Left ventricle myocardium inferior (tissue), 1 donor: Measurements from ENCODE around the gene PCDHB11. TPM values are rescaled to one million over a fixed set of nuclear protein-coding genes. Genes with fewer than 3 reads are reported as not detected.
"Not testable (repeated sequence)": the region's sequence is repeated elsewhere in the genome, so short reads cannot be mapped to it uniquely, and the experiment has no call there.

Experiments used
- DNase-seq: peaks from one replicate; pipeline ENCODE4 v3.0.0-alpha.2; 2020
- H3K27ac ChIP-seq: fragments of 200-600 bp; replicated peaks from 2 replicates; pipeline ENCODE4 v1.8.0; 2021
- H3K27me3 ChIP-seq: fragments of 200-600 bp; 2 replicates; pipeline ENCODE4 v1.8.0; 2021; ENCODE audit warnings: low read depth
- H3K36me3 ChIP-seq: fragments of 200-600 bp; 2 replicates; pipeline ENCODE4 v1.8.0; 2021
- H3K4me1 ChIP-seq: fragments of 200-600 bp; 2 replicates; pipeline ENCODE4 v1.8.0; 2021
- H3K4me3 ChIP-seq: fragments of 200-600 bp; 2 replicates; pipeline ENCODE4 v1.8.0; 2021; ENCODE audit warnings: mild to moderate bottlenecking, moderate library complexity
- H3K9me3 ChIP-seq: fragments of 200-600 bp; replicated peaks from 2 replicates; pipeline ENCODE4 v1.8.0; 2021
- intact Hi-C: fragments of 100-400 bp; cut with micrococcal nuclease; formaldehyde crosslinking; loops from one replicate; pipeline ENCODE4 v1.11.0; 2022
- total RNA-seq: library from RNA; stranded (reverse); fragmentation: NEBNext Ultra II Directional; extraction: Animal tissue kit (Norgen Biotek cat#: 25700); gene quantifications from one replicate; pipeline ENCODE4 v1.2.1, GENCODE V29; 2021
- TF ChIP-seq, protein P1 (sequence below): fragments of 200-600 bp; IDR thresholded peaks from 2 replicates; pipeline ENCODE4 v1.8.0; 2021; ENCODE audit warnings: antibody characterized with exemption, mild to moderate bottlenecking, borderline replicate concordance
- donor health status: DM: no; HTN: yes; CAD: no; lungs with severe emphysema.

The PCDHB11 gene
- total RNA-seq, 1 donor from 2014 or later = 0.77 TPM

DNA sequence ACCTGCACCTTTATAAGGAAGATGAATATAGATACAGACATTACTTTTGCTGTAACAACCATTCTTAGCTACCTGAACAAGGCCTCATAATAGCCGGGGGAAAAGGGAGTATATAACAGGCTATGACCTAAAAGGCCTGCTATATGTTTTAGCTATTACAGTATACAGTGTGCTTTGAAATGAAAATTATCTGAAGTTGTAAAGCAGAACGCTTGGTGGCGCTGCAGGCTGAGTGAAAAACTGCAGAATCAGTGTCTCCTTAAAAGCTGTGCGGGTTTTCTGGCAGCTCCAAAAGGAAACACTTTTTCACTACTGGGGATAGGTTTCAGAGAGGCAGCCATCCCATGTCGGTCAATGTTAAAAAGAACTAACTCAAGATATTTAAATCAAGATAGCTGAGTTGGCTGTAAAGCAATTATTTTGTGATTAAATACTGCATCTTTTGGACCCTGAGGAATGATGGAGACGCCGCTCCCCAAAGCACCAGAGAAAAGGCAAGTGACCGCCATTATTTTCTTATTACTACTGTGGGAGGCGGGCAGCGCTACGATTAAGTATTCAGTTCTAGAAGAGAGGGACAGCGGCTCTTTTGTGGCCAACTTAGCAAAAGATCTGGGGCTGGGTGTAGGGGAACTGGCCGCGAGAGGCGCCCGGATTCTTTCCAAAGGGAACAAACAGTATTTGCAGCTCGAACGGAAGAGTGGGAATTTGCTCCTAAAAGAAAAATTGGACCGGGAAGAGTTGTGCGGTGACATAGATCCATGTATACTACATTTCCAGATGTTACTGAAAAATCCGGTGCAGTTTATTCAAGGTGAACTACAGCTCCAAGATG lies 43.7 kb upstream of the PCDHB11 start:
- no peaks in the 10 kb centered on the region for H3K36me3 ChIP-seq
- TF ChIP-seq, protein P1, sequence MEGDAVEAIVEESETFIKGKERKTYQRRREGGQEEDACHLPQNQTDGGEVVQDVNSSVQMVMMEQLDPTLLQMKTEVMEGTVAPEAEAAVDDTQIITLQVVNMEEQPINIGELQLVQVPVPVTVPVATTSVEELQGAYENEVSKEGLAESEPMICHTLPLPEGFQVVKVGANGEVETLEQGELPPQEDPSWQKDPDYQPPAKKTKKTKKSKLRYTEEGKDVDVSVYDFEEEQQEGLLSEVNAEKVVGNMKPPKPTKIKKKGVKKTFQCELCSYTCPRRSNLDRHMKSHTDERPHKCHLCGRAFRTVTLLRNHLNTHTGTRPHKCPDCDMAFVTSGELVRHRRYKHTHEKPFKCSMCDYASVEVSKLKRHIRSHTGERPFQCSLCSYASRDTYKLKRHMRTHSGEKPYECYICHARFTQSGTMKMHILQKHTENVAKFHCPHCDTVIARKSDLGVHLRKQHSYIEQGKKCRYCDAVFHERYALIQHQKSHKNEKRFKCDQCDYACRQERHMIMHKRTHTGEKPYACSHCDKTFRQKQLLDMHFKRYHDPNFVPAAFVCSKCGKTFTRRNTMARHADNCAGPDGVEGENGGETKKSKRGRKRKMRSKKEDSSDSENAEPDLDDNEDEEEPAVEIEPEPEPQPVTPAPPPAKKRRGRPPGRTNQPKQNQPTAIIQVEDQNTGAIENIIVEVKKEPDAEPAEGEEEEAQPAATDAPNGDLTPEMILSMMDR = peak; percentile 14
- intact Hi-C loops = no loop called here

GRCh38 chr5:141157356-141157755 lies 42.1 kb upstream of the PCDHB11 start:
- H3K27me3 ChIP-seq = peaks cover 70% of the 10 kb centered on the region
- H3K27ac ChIP-seq, H3K4me3 ChIP-seq, intact Hi-C loops, H3K4me1 ChIP-seq, DNase-seq, H3K36me3 ChIP-seq: not testable (repeated sequence)
- peaks cover 80% of the 10 kb centered on the region for H3K9me3 ChIP-seq

More for the DNA sequence above, 43.7 kb upstream of the PCDHB11 start:
- H3K9me3 ChIP-seq = peaks cover 86% of the 10 kb centered on the region
- peaks cover 86% of the 10 kb centered on the region for H3K27me3 ChIP-seq
- no peak for DNase-seq
- H3K27ac ChIP-seq = no peak overlapping the region
- peak overlapping the region; percentile 19 for H3K4me3 ChIP-seq
- no peaks in the 10 kb centered on the region for H3K4me1 ChIP-seq

DNA sequence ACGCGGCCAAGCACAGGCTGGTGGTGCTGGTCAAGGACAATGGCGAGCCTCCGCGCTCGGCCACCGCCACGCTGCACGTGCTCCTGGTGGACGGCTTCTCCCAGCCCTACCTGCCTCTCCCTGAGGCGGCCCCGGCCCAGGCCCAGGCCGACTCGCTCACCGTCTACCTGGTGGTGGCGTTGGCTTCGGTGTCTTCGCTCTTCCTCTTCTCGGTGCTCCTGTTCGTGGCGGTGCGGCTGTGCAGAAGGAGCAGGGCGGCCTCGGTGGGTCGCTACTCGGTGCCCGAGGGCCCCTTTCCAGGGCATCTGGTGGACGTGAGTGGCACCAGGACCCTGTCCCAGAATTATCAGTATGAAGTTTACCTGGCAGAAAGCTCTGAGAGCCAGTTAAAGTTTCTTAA lies 41.5 kb upstream of the PCDHB11 start:
- not testable (repeated sequence) for DNase-seq

DNA sequence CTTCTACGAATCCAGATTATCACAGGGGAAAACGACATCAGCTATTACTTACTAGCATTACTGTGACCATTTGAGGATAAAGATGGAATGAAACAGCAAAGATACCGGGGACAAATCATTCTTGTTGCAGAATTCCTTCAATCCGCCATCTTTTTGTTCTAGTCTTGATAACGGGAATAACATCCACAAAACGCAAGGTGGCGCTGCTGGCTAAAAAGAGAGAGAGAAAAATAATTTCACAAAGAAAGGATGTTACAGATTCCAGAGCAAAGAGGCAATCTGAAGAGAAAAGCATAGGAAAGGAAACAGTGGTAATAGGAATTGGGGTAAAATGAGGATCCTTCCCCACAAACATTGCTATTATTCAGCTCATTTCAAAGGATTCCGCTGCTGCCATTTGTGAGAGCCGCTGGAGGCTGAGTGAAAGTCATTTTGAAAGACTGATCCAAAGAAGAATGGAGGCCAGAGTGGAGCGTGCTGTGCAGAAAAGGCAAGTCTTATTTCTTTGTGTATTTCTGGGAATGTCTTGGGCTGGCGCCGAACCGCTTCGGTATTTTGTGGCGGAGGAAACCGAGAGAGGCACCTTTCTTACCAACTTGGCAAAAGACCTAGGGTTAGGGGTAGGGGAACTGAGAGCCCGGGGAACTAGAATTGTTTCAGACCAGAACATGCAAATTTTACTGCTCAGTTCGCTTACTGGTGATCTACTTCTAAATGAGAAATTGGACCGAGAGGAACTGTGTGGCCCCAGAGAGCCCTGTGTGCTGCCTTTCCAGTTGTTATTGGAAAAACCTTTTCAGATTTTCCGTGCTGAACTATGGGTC lies 26.8 kb upstream of the PCDHB11 start, which contains the start of gene PCDHB7:
Gene PCDHB7 (plus strand): TSS at position 264 of the 824 bp plus-strand sequence. CDS start 192 bp downstream, at position 456.
- intact Hi-C loops = no loop called here
- H3K4me1 ChIP-seq = no peaks in the 10 kb centered on the region
- H3K36me3 ChIP-seq = peaks cover 8% of the 10 kb centered on the region
- no peak for DNase-seq
- H3K4me3 ChIP-seq = peak within 1 kb of the TSS; percentile 46
- H3K27me3 ChIP-seq = peaks cover 76% of the 10 kb centered on the region
- TF ChIP-seq, protein P1 = peak; percentile 56
- no peak within 1 kb of the TSS for H3K27ac ChIP-seq
- peaks cover 58% of the 10 kb centered on the region for H3K9me3 ChIP-seq

More for the DNA sequence above, 41.5 kb upstream of the PCDHB11 start:
- H3K27ac ChIP-seq, H3K4me3 ChIP-seq, H3K36me3 ChIP-seq, H3K4me1 ChIP-seq, intact Hi-C loops: not testable (repeated sequence)
- H3K27me3 ChIP-seq = peaks cover 64% of the 10 kb centered on the region
- peaks cover 80% of the 10 kb centered on the region for H3K9me3 ChIP-seq

GRCh38 chr5:141174291-141175104 lies 24.9 kb upstream of the PCDHB11 start:
- peaks cover 72% of the 10 kb centered on the region for H3K9me3 ChIP-seq
- DNase-seq, H3K27ac ChIP-seq, intact Hi-C loops, H3K4me3 ChIP-seq, H3K36me3 ChIP-seq, H3K4me1 ChIP-seq: not testable (repeated sequence)
- peaks cover 77% of the 10 kb centered on the region for H3K27me3 ChIP-seq

DNA sequence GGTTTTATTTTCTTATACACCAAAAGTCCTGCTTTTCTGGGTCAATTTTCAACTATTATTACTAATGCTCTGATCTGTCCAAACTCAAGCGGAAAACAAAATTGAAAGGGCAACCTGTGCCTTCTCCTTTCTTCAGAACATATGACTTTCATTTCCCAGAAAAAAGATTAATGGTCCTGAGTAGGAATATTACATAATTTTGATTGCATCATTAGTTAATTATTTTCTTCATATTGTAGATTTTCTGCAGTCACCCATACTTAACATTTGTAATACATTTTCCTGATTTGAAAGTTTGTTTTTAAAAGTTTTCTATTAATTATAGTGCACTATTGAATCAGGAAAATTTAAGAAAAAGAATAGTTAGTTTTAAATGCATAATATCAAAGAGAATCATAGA lies 23.5 kb upstream of the PCDHB11 start:
- DNase-seq = no peak
- peaks cover 85% of the 10 kb centered on the region for H3K9me3 ChIP-seq
- H3K27ac ChIP-seq = no peak overlapping the region
- H3K27me3 ChIP-seq = peaks cover 78% of the 10 kb centered on the region
- intact Hi-C loops = no loop called here
- H3K36me3 ChIP-seq = peaks cover 8% of the 10 kb centered on the region
- TF ChIP-seq, protein P1 = no peak
- no peak overlapping the region for H3K4me3 ChIP-seq
- H3K4me1 ChIP-seq = no peaks in the 10 kb centered on the region
